ENCODE data around the gene ACAP3.

ACAP3 gene

GRCh38 chr1:1286313-1287261, 21.1 kb downstream of the ACAP3 start:
- Histone ChIP-seq H3K36me3 (no peaks in the 10 kb centered on the region), H3K27me3 (peaks cover 14% of the 10 kb centered on the region), H3K4me1 (peaks cover 18% of the 10 kb centered on the region), H3K9me3 (no peaks in the 10 kb centered on the region), H3K4me3 (ENCODE audit: low read depth, low read length) (no peak overlapping the region)
- TF ChIP-seq CTCF (IDR thresholded peaks at IDR 0.05; ENCODE audit: low read depth, low read length): no peak
- peak; percentile 19 for DNase-seq

GRCh38 chr1:1285611-1286311, 22.0 kb downstream of the ACAP3 start:
- Histone ChIP-seq H3K36me3 (no peaks in the 10 kb centered on the region), H3K9me3 (no peaks in the 10 kb centered on the region), H3K27me3 (peaks cover 14% of the 10 kb centered on the region), H3K4me3 (ENCODE audit: low read depth, low read length) (no peak overlapping the region), H3K4me1 (peaks cover 9% of the 10 kb centered on the region)
- peak; percentile 31 for DNase-seq
- no peak for TF ChIP-seq CTCF (IDR thresholded peaks at IDR 0.05; ENCODE audit: low read depth, low read length)

- Histone ChIP-seq H3K36me3 (no peaks in the 10 kb centered on the region), H3K4me3 (ENCODE audit: low read depth, low read length) (no peak overlapping the region), H3K9me3 (no peaks in the 10 kb centered on the region), H3K4me1 (peaks cover 3% of the 10 kb centered on the region), H3K27me3 (peaks cover 9% of the 10 kb centered on the region)
- peak; percentile 17 for DNase-seq
- no peak for TF ChIP-seq CTCF (IDR thresholded peaks at IDR 0.05; ENCODE audit: low read depth, low read length)
These were observed 22.6 kb downstream of the ACAP3 start for GRCh38 chr1:1285102-1285571.

- TF ChIP-seq CTCF (IDR thresholded peaks at IDR 0.05; ENCODE audit: low read depth, low read length): no peak
- H3K4me1 ChIP-seq: peaks cover 3% of the 10 kb centered on the region
- no peaks in the 10 kb centered on the region for H3K36me3 ChIP-seq
- no peak overlapping the region for H3K4me3 ChIP-seq (ENCODE audit: low read depth, low read length)
- peaks cover 9% of the 10 kb centered on the region for H3K27me3 ChIP-seq
- DNase-seq: peak; percentile 16
- no peaks in the 10 kb centered on the region for H3K9me3 ChIP-seq
These were observed 23.3 kb downstream of the ACAP3 start for GRCh38 chr1:1284221-1285101.

GRCh38 chr1:1283821-1284220, 23.9 kb downstream of the ACAP3 start:
- Histone ChIP-seq H3K9me3 (no peaks in the 10 kb centered on the region), H3K27me3 (peaks cover 9% of the 10 kb centered on the region), H3K4me1 (peaks cover 3% of the 10 kb centered on the region), H3K36me3 (no peaks in the 10 kb centered on the region), H3K4me3 (ENCODE audit: low read depth, low read length) (no peak overlapping the region)
- no peak for TF ChIP-seq CTCF (IDR thresholded peaks at IDR 0.05; ENCODE audit: low read depth, low read length)
- DNase-seq: peak; percentile 64
